Heart left ventricle (tissue), 16 donors: ENCODE measurements around the gene SLC66A2. TPM values are rescaled to one million over a fixed set of nuclear protein-coding genes. Genes with fewer than 3 reads are reported as not detected.

Experiments used
- ATAC-seq, 4 donors: fragments of 200-7000 bp; cut with Tn5 transposase; one replicate each; pipeline ENCODE4 v1.9.1; 2020 to 2022; ENCODE audit warnings: moderate library complexity in 4 of 4, mild to moderate bottlenecking in 3 of 4, moderate number of reproducible peaks in 1 of 4
- DNase-seq, 5 donors: peaks; one replicate each; pipeline ENCODE4 v3.0.0-alpha.2; 2020
- H3K27ac ChIP-seq, 12 donors: fragments of 200-600 bp; sonication (generic) in 4 of 12; one replicate each; pipeline versions ENCODE4 v1.5.0 to v1.8.0; 2016 to 2022; ENCODE audit warnings: mild to moderate bottlenecking in 2 of 12
- H3K27me3 ChIP-seq, 9 donors: fragments of 200-600 bp; sonication (generic) in 2 of 9; one replicate each; pipeline versions ENCODE4 v1.5.1 to v1.8.0; 2016 to 2022; ENCODE audit warnings: mild to moderate bottlenecking in 3 of 9
- H3K36me3 ChIP-seq, 9 donors: fragments of 200-600 bp; sonication (generic) in 2 of 9; one replicate each; pipeline versions ENCODE4 v1.5.0 to v1.8.0; 2018 to 2022; ENCODE audit warnings: mild to moderate bottlenecking in 2 of 9
- H3K4me1 ChIP-seq, 12 donors: fragments of 200-600 bp; sonication (generic) in 4 of 12; one replicate each; pipeline versions ENCODE4 v1.5.0 to v1.8.0; 2016 to 2022; ENCODE audit warnings: mild to moderate bottlenecking in 3 of 12
- H3K4me3 ChIP-seq, 12 donors: fragments of 200-600 bp; sonication (generic) in 4 of 12; one replicate each; pipeline versions ENCODE4 v1.5.0 to v1.8.0; 2017 to 2022; ENCODE audit warnings: mild to moderate bottlenecking in 9 of 12, moderate library complexity in 4 of 12
- H3K9me3 ChIP-seq, 12 donors: fragments of 200-600 bp; sonication (generic) in 4 of 12; one replicate each; pipeline versions ENCODE4 v1.5.0 to v1.8.0; 2016 to 2022; ENCODE audit warnings: mild to moderate bottlenecking in 1 of 12
- CTCF ChIP-seq, 12 donors: fragments of 200-600 bp; sonication (generic) in 4 of 12; IDR thresholded peaks; one replicate each; pipeline versions ENCODE4 v1.5.0 to v1.8.0; 2018 to 2022; ENCODE audit warnings: antibody characterized with exemption in 12 of 12, mild to moderate bottlenecking in 5 of 12
- POLR2A ChIP-seq, 2 donors: fragments of 450-650 bp; IDR thresholded peaks; one replicate each; pipeline ENCODE4 v1.6.1; 2017; ENCODE audit warnings: antibody characterized with exemption in 2 of 2, mild to moderate bottlenecking in 2 of 2, moderate library complexity in 2 of 2
- WGBS, 4 donors: extraction: QIAGEN DNeasy Blood & Tissue Kit in 2 of 4; methylation state at CpG; one replicate each; pipeline versions ENCODE4 v1.1.5 to v1.1.7; 2013 to 2018; 5-methylcytosine and 5-hydroxymethylcytosine counted together
- intact Hi-C, 10 donors: fragments of 100-400 bp; cut with DNase I; formaldehyde crosslinking; loops; one replicate each; pipeline versions ENCODE4 v1.11.1 to v1.14.2; 2022
- polyA plus RNA-seq, 2 donors: library from polyadenylated mRNA; stranded (reverse); fragments of 200-250 nt; gene quantifications; one replicate each; pipeline ENCODE4 v1.2.3, GENCODE V29; 2013
- total RNA-seq, 9 donors: library from RNA; depleted of rRNA in 2 of 9; stranded (reverse); fragments of >200 nt in 2 of 9; fragmentation: NEBNext Ultra II Directional in 3 of 9; extraction: Animal tissue kit (Norgen Biotek cat#: 25700) in 3 of 9; gene quantifications; one replicate each; pipeline versions ENCODE4 v1.1.0 to v1.2.4, GENCODE V29; 2016 to 2023
- donor health status: ischemic (EF 13 %, LVEDD 7.1; RV severe dilation, severe dysfunction).
- donor health status: healthy with polysubstance abuse.
- donor health status: DM: no; HTN: yes; CAD: no.
- donor health status: DM: no; HTN: no; CAD: no.
- donor health status: ischemic (EF 25% LVEDD 6.9; RV normal size, moderate dysfunction).
- donor health status: ischemic (EF 25% LVEDD 5.7; RV mildly dilated, moderate dysfunction).
- donor health status: healthy.
- donor health status: DM: yes; HTN: yes; CAD: no.
- donor health status: ischemic (EF 35%, LVEDD 5.7; RV mildly dilated, moderate dysfunction).
- donor health status: nonischemic (EF 11% LVEDD 7.7; RV severe dilation, severe dysfunction).
- donor health status: DM: yes; HTN: yes; CAD: no.
- donor health status: PGD.
- donor health status: ischemic (EF 29% LVEDD 5.4; RV normal size, mild dysfunction).
- donor health status: nonischemic (EF 23%, LVEDD 6.1; RV moderate dilation, normal function).

Gene SLC66A2
- total and polyA plus RNA-seq, 11 donors, result 19.7 to 33.4 (median 26.6) TPM

- no peaks in the 10 kb centered on the region for H3K9me3 ChIP-seq
- H3K4me1 ChIP-seq, result peaks cover 0 to 7% (median 0%) of the 10 kb centered on the region in 12 donors
- TF ChIP-seq CTCF (IDR thresholded peaks at IDR 0.05), result no peak
- TF ChIP-seq POLR2A (IDR thresholded peaks at IDR 0.05), result no peak
- intact Hi-C loops, result loop anchor here in 1 of 10 donors (10.0 kb wide), 1 partner anchor 177 kb away; the partner anchor contains the start of gene KCNG2
- H3K27ac ChIP-seq, result no peak overlapping the region
- ATAC-seq, result no peak
- no peaks in the 10 kb centered on the region for H3K27me3 ChIP-seq
- H3K36me3 ChIP-seq, result peaks cover 0 to 87% (median 56%) of the 10 kb centered on the region in 9 donors
- WGBS, 4 donors, result 90 to 95% (median 92%) methylated on average over 9 of the region's 9 CpGs
- DNase-seq, result no peak
- no peak overlapping the region for H3K4me3 ChIP-seq
Measured at GRCh38 chr18:79971986-79972385, 20.5 kb upstream of the SLC66A2 start.

- no peak for TF ChIP-seq POLR2A (IDR thresholded peaks at IDR 0.05)
- no peak for TF ChIP-seq CTCF (IDR thresholded peaks at IDR 0.05)
- ATAC-seq (no peak), DNase-seq (no peak)
- H3K27me3 ChIP-seq, result no peaks in the 10 kb centered on the region
- WGBS, 4 donors, result 90 to 94% (median 91%) methylated on average over 17 of the region's 17 CpGs
- no peak overlapping the region for H3K27ac ChIP-seq
- no peak overlapping the region for H3K4me3 ChIP-seq
- peaks cover 0 to 7% (median 0%) of the 10 kb centered on the region in 12 donors for H3K4me1 ChIP-seq
- peaks cover 0 to 81% (median 56%) of the 10 kb centered on the region in 9 donors for H3K36me3 ChIP-seq
- intact Hi-C loops, result loop anchor here in 1 of 10 donors (10.0 kb wide), 1 partner anchor 177 kb away; the partner anchor contains the start of gene KCNG2
- no peaks in the 10 kb centered on the region for H3K9me3 ChIP-seq
Measured at GRCh38 chr18:79971211-79971952, 19.9 kb upstream of the SLC66A2 start.

- H3K36me3 ChIP-seq, result peaks cover 0 to 75% (median 51%) of the 10 kb centered on the region in 9 donors
- WGBS, 4 donors, result 84 to 90% (median 89%) methylated on average over 12 of the region's 12 CpGs
- intact Hi-C loops, result loop anchor here in 1 of 10 donors (10.0 kb wide), 1 partner anchor 176 kb away; the partner anchor contains the start of gene KCNG2
- H3K9me3 ChIP-seq, result no peaks in the 10 kb centered on the region
- no peak overlapping the region for H3K27ac ChIP-seq
- no peaks in the 10 kb centered on the region for H3K27me3 ChIP-seq
- TF ChIP-seq POLR2A (IDR thresholded peaks at IDR 0.05), result no peak
- no peak for TF ChIP-seq CTCF (IDR thresholded peaks at IDR 0.05)
- ATAC-seq (no peak), DNase-seq (no peak)
- H3K4me3 ChIP-seq, result no peak overlapping the region
- H3K4me1 ChIP-seq, result peaks cover 0 to 2% (median 1%) of the 10 kb centered on the region in 12 donors
Measured at GRCh38 chr18:79970419-79971133, 19.1 kb upstream of the SLC66A2 start.
